Retinal pigment epithelial cell (primary cell): Measurements from ENCODE around the gene SPON2.

ENCODE experiments used
- DNase-seq: peaks from one replicate; pipeline ENCODE4 v3.0.0-alpha.2; 2010; ENCODE audit warnings: low read depth
- H3K4me3 ChIP-seq: 2 replicates; pipeline ENCODE4 v1.5.1; 2011; ENCODE audit warnings: mild to moderate bottlenecking, low read length, control low read depth, moderate library complexity
- CTCF ChIP-seq: conservative IDR thresholded peaks from 2 replicates; pipeline ENCODE4 v1.5.1; 2011; ENCODE audit warnings: low read depth, low read length, control low read depth, inconsistent platforms

SPON2 gene

DNA sequence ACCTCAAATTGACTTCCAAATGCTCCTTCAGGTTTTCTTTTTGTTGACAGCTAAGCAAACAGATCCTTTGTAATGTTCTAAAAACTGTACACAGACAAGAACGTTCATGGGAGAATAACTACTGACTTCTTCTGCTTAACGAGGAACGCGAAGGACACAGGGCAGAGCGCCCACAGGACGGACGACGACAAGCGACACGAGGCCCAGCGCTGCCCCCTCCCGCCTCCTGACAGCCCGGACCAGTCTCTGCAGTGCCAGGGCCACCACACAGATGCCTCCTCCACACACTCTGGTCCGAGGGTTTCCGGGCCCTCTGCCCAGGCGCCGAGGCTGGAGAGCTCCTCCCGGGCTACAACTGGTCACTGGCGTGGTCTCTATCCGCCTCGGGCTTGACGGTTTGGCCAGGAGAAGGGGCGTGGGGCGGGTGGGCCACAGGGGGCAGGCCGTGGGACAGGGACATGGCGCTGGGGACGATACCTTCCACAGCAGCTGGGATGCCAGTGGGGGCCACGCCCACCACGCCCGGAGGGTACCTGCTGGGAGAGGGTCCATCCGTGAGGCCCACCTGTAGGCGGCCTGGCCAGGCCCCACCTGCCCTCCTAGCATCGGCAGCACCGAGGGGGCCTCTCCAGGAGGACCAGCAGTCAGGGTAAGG lies 39.6 kb upstream of the SPON2 start:
- no peak for TF ChIP-seq CTCF
- H3K4me3 ChIP-seq: no peak overlapping the region
- DNase-seq: no peak

- no peak for DNase-seq
- no peak for TF ChIP-seq CTCF
- no peak overlapping the region for H3K4me3 ChIP-seq
These were observed 39.0 kb upstream of the SPON2 start for GRCh38 chr4:1211371-1211770.

DNA sequence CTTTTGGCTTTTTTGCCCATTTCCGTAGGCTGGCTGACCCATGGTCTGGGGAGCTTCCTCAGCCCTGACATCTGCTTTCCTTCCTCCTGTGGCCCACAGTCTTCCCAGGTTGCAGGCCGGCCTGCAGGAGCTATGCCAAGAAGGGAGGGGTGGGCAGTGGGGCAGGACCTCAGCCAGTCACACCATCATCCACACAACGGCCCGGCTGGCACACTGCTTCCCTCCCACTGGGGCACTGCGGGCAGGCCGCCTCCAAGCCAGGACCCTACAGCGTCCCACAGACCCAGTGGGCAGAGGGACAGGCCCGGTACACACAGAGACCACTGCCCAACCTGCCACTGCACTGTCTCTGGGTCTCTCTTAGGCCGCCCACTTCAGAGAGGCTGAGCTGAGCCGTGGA lies 38.6 kb upstream of the SPON2 start:
- no peak overlapping the region for H3K4me3 ChIP-seq
- DNase-seq: no peak
- no peak for TF ChIP-seq CTCF

DNA sequence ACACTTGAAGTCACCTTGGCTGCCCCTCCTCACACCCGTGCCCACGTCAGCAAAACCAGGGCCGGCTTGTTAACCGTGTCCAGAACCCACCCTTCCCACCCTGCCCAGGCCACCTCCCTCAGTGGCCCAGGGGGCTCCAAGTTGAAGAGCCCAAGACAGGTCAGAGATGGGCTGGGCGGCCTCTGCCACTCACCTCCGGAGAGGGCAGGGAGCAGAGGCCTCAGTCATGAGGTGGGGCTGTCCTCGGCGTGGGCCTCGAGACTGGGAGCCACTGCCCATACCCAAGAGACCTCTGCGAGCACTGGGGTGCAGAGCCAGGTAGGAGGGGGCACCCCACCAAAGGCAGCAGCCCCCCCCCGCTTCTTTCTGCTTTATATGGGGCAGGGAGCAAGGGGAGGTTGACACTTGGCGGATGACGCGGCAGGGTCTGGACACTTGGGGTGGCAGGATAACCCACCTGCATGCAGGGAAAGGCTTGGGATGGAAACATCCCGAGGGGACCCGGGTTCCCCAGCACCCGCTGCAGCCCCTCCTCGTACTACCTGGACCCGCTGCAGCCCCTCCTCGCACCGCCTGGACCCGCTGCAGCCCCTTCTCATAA lies 38.0 kb upstream of the SPON2 start:
- no peak for TF ChIP-seq CTCF
- DNase-seq: no peak
- no peak overlapping the region for H3K4me3 ChIP-seq

DNA sequence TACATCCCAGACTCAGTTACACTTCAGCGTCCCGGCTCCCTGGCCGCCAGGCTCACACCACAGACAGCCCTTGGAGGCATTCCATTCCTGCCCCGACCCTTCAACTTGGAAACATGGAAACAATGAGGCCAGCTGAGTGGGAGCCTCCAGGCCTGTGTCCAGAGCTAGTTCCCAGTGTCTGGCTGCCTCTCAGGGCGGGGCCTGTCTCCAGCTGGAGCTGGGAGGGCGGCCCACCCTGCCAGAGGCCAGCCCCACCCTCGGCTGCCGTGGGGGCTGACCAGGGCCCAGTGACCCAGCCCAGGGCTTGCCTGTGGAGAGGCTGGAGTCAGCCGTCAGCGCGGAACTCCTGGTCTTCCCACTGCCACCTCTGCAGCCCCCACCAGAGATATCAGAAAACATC lies 37.4 kb upstream of the SPON2 start:
- no peak for TF ChIP-seq CTCF
- no peak overlapping the region for H3K4me3 ChIP-seq
- peak; percentile 37 for DNase-seq

DNA sequence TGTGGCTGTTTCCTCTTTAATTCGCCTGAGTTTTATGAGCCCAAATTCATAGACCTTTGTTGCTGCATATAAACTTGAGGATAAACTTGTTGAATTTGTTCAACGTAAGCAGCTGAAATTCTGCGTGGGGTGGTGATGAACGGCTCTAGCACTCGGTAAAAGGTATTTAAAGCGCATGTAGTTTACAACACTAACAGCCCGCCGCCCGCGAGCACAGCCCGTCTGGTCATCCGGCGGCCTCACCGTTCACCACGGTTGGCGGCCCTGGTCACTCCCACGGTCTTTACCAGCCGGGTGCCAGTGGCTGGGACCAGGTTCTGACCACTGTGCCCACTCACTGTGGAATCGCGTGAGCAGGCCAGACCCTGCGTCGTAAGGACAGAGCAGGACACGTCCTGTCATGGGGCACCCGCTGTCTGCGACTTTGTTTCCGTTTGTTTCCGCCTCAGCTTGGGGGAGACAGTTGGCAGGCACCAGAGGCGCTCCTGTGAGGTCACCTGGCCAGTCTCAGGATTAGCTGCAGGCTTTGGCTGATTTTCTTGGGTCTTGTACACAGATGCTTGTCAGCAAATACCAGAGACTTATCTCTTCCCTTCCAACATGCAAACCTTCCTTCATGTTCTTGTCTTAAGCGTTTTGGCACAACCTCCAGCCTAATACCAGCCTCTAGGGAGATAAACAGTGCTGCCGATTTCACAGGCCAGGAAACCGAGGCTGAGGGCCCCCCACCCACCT lies 36.8 kb upstream of the SPON2 start:
- peak; percentile 66 for DNase-seq
- no peak overlapping the region for H3K4me3 ChIP-seq
- TF ChIP-seq CTCF: no peak
